Neural cell (in vitro differentiated cells): ENCODE results near the gene SCARB2.

Source experiments
- EP300 ChIP-seq: fragments of 450-650 bp; conservative IDR thresholded peaks from 2 replicates; pipeline ENCODE4 v1.6.1; 2014; ENCODE audit warnings: antibody characterized with exemption, mild to moderate bottlenecking, moderate library complexity; ENCODE audit not compliant: poor library complexity, severe bottlenecking
- TF ChIP-seq, protein P1 (sequence below): fragments of 450-650 bp; IDR thresholded peaks from 2 replicates; pipeline ENCODE4 v1.5.1; 2014; ENCODE audit warnings: antibody characterized with exemption, mild to moderate bottlenecking, moderate library complexity; ENCODE audit not compliant: poor library complexity, severe bottlenecking

DNA sequence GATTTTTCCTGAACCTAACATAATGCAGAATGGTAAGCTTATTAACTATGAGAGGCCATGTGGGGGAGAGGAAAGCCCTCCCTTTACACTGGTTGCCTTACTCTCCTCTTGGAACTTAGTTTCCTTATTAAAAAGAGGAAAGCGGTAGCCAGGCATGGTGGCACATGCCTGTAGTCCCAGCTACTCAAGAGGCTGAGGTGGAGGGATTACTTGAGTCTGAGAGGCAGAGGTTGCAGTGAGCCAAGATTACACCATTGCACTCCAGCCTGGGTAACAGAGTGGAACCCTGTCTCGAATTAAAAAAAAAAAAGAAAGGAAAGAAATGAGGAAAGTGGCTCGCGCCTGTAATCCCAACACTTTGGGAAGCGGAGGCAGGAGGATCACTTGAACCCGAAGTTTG, 39.9 kb upstream of the SCARB2 start:
- TF ChIP-seq, protein P1, sequence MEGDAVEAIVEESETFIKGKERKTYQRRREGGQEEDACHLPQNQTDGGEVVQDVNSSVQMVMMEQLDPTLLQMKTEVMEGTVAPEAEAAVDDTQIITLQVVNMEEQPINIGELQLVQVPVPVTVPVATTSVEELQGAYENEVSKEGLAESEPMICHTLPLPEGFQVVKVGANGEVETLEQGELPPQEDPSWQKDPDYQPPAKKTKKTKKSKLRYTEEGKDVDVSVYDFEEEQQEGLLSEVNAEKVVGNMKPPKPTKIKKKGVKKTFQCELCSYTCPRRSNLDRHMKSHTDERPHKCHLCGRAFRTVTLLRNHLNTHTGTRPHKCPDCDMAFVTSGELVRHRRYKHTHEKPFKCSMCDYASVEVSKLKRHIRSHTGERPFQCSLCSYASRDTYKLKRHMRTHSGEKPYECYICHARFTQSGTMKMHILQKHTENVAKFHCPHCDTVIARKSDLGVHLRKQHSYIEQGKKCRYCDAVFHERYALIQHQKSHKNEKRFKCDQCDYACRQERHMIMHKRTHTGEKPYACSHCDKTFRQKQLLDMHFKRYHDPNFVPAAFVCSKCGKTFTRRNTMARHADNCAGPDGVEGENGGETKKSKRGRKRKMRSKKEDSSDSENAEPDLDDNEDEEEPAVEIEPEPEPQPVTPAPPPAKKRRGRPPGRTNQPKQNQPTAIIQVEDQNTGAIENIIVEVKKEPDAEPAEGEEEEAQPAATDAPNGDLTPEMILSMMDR: no peak
- no peak for TF ChIP-seq EP300
